Thoracic aorta (tissue), 2 donors: Measurements from ENCODE around the gene SNX27. TPM values are rescaled to one million over a fixed set of nuclear protein-coding genes. Genes with fewer than 3 reads are reported as not detected.

Experiments used
- ATAC-seq: fragments of 150-250 bp; one replicate; pipeline ENCODE4 v1.8.0; 2017; ENCODE audit warnings: low read depth; ENCODE audit not compliant: insufficient number of reproducible peaks, low FRiP score
- DNase-seq: peaks from one replicate; pipeline ENCODE4 v3.0.0-alpha.2; 2020; ENCODE audit warnings: low spot score
- H3K27ac ChIP-seq, 2 donors: fragments of 200-600 bp; sonication (generic); 1 replicate in 1 of 2; 2 replicates in 1 of 2; pipeline ENCODE4 v1.5.1; 2016; ENCODE audit warnings: mild to moderate bottlenecking in 2 of 2, moderate library complexity in 2 of 2
- H3K27me3 ChIP-seq: fragments of 200-600 bp; sonication (generic); replicated peaks from 2 replicates; pipeline ENCODE4 v1.6.0; 2016; ENCODE audit warnings: mild to moderate bottlenecking; ENCODE audit not compliant: insufficient read depth
- H3K36me3 ChIP-seq: fragments of 200-600 bp; sonication (generic); one replicate; pipeline ENCODE4 v1.5.1; 2016
- H3K4me1 ChIP-seq, 2 donors: fragments of 200-600 bp; sonication (generic); 1 replicate in 1 of 2; 2 replicates in 1 of 2; pipeline versions ENCODE4 v1.5.1 to v1.6.0; 2016; ENCODE audit warnings: low read depth in 2 of 2, mild to moderate bottlenecking in 1 of 2; ENCODE audit not compliant: control insufficient read depth in 1 of 2
- H3K4me3 ChIP-seq: fragments of 200-600 bp; sonication (generic); 2 replicates; pipeline ENCODE4 v1.5.1; 2016; ENCODE audit warnings: mild to moderate bottlenecking
- H3K9me3 ChIP-seq: fragments of 200-600 bp; sonication (generic); 2 replicates; pipeline ENCODE4 v1.5.1; 2016
- total RNA-seq, 2 donors: library from RNA; depleted of rRNA; stranded (reverse); fragments of >200 nt; gene quantifications; one replicate each; pipeline versions ENCODE4 v1.1.0 to v1.2.3, GENCODE V29; 2016
- TF ChIP-seq, protein P1 (sequence below): fragments of 200-600 bp; sonication (generic); IDR thresholded peaks from one replicate; pipeline ENCODE4 v1.5.1; 2019; ENCODE audit warnings: antibody characterized with exemption

SNX27 gene
- total RNA-seq, 2 donors from 2014 or later = 25.6 to 46.7 TPM

DNA sequence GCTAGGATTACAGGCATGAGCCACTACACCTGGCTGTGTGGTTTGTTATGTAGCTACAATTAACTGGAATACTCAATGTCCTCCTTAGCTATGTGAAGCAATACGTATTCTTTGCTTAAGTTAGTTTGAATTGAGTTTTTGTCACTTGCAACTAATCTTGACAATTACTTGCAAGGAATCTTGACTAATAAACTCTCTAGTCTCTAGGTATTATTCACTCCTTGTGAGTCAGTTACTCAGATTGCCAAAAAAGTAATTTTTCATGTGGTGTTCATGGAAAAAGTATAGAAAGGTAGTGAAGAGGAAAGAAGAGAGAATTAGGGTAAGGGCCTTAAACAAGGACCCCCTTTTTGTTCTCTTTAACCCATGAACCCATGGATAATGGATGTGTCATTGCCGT is 7.6 kb upstream of the SNX27 start:
- H3K27me3 ChIP-seq = peaks cover 4% of the 10 kb centered on the region
- H3K9me3 ChIP-seq = no peaks in the 10 kb centered on the region
- DNase-seq (no peak), ATAC-seq (no peak)
- H3K27ac ChIP-seq = no peak overlapping the region
- no peak overlapping the region for H3K4me3 ChIP-seq
- H3K4me1 ChIP-seq = no peaks in the 10 kb centered on the region
- H3K36me3 ChIP-seq = no peaks in the 10 kb centered on the region
- TF ChIP-seq, protein P1, sequence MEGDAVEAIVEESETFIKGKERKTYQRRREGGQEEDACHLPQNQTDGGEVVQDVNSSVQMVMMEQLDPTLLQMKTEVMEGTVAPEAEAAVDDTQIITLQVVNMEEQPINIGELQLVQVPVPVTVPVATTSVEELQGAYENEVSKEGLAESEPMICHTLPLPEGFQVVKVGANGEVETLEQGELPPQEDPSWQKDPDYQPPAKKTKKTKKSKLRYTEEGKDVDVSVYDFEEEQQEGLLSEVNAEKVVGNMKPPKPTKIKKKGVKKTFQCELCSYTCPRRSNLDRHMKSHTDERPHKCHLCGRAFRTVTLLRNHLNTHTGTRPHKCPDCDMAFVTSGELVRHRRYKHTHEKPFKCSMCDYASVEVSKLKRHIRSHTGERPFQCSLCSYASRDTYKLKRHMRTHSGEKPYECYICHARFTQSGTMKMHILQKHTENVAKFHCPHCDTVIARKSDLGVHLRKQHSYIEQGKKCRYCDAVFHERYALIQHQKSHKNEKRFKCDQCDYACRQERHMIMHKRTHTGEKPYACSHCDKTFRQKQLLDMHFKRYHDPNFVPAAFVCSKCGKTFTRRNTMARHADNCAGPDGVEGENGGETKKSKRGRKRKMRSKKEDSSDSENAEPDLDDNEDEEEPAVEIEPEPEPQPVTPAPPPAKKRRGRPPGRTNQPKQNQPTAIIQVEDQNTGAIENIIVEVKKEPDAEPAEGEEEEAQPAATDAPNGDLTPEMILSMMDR = no peak

DNA sequence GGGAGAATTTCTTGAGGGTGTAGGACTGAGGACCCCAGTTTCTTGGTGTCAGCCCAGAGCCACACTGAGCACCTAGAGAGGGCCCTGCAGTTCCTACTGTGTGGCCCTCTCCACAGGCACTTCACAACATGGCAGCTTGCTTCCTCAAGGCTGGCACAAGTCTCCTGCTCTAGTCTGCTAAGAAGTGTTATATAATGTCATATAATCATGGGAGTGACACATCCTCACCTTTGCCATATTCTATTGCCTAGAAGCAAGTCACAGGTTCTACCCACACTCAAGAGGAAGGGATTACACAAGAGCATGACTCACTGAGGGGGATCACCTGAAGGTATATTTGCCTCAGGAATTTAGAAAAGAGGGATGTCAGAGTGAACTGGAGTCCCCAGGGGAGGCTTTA is 5.5 kb upstream of the SNX27 start:
- no peaks in the 10 kb centered on the region for H3K9me3 ChIP-seq
- no peak overlapping the region for H3K27ac ChIP-seq
- TF ChIP-seq, protein P1 = no peak
- no peaks in the 10 kb centered on the region for H3K36me3 ChIP-seq
- no peak for ATAC-seq
- DNase-seq = no peak
- peaks cover 0 to 3% of the 10 kb centered on the region in 2 donors for H3K4me1 ChIP-seq
- H3K27me3 ChIP-seq = peaks cover 4% of the 10 kb centered on the region
- H3K4me3 ChIP-seq = no peak overlapping the region

DNA sequence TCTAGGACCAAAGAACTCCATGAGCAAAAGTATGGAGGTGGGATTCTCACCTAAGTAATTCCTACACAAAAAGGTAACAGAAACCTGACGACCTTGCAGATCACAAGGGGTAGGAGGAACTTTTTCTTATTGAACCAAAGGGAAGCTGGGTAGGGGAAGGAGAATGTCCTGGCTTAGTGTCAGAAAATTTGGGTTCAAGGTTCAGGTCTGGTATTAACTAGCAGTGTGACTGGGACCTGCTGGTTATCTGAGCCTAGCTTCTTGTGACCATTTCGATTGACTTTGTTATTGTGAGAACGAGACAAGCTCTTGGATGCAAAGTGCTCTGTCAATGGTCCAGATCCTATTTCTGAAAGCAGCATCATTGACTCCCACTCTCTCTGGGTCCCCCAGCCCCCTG is 5.0 kb upstream of the SNX27 start:
- TF ChIP-seq, protein P1 = no peak
- no peaks in the 10 kb centered on the region for H3K9me3 ChIP-seq
- ATAC-seq (no peak), DNase-seq (no peak)
- H3K36me3 ChIP-seq = no peaks in the 10 kb centered on the region
- H3K27ac ChIP-seq = no peak overlapping the region
- H3K27me3 ChIP-seq = peaks cover 4% of the 10 kb centered on the region
- peaks cover 0 to 3% of the 10 kb centered on the region in 2 donors for H3K4me1 ChIP-seq
- no peak overlapping the region for H3K4me3 ChIP-seq

DNA sequence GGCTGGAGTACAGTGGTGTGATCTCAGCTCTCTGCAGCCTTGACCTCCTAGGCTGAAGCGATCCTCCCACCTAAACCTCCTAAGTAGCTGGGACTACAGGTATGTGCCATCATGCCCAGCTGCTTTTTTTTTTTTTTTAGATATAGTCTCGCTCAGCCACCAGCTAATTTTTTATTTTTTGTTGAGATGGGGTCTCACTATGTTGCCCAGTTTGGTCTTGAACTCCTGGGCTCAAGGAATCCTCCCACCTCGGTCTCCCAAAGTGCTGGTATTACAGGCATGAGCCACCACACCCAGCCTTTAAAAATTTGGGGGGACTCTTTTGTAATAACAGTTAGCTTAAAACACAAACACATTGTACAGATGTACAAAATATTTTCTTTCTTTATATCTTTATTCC is 1.7 kb upstream of the SNX27 start:
- DNase-seq (no peak), ATAC-seq (no peak)
- Histone ChIP-seq H3K27me3 (no peaks in the 10 kb centered on the region), H3K27ac (no peak overlapping the region), H3K9me3 (no peaks in the 10 kb centered on the region), H3K4me1 (peaks cover 7 to 17% of the 10 kb centered on the region in 2 donors), H3K36me3 (no peaks in the 10 kb centered on the region), H3K4me3 (no peak overlapping the region)
- TF ChIP-seq, protein P1 = no peak

DNA sequence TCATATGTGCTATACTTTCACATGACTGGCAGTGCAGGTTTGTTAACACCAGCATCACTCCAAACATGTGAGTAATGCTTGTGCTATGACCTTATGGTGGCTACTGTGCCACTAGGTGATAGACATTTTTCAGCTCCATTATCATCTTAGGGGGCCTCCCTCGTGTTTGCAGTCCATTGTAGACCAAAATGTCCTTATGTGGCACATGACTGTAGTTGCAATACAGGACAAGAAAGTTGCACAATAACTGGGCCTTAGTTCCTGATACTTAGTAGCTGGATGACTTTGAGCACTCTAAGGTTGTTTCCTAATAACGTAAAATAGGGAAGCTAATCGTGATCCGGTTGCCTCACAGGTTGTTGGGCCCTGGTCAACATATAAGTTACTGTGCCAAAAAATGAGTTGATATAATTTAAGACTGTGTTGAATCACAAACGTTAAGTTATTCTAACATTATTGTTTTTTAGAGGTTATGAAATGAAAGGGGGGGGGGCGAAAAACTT is 511 bp upstream of the SNX27 start:
- H3K4me1 ChIP-seq = peaks cover 11 to 29% of the 10 kb centered on the region in 2 donors

More for the DNA sequence above, 511 bp upstream of the SNX27 start:
- DNase-seq (no peak), ATAC-seq (peak; percentile 31)
- TF ChIP-seq, protein P1 = no peak
- no peaks in the 10 kb centered on the region for H3K36me3 ChIP-seq
- no peaks in the 10 kb centered on the region for H3K9me3 ChIP-seq
- no peaks in the 10 kb centered on the region for H3K27me3 ChIP-seq
- peak overlapping the region; percentile 95 for H3K4me3 ChIP-seq
- H3K27ac ChIP-seq = peak overlapping the region; percentile 87 to 94
